K562 (cell line): Measurements from ENCODE around the gene FAM53A. TPM values are rescaled to one million over a fixed set of nuclear protein-coding genes. Genes with fewer than 3 reads are reported as not detected.

Experiments used
- ATAC-seq: fragments of 200-7000 bp; cut with Tn5 transposase; 3 replicates; pipeline ENCODE4 v1.9.1; 2020; ENCODE audit warnings: moderate library complexity
- BruUV-seq: library from RNA; stranded (reverse); fragments of 400-500 nt; replicated peaks from 2 replicates; lab custom pipeline; 2021; lab: Mats Ljungman, UMichigan
- CTCF ChIA-PET: fragments of 300-600 bp; formaldehyde crosslinking; extraction: SDS; loops from one replicate; lab custom pipeline; 2021; ENCODE audit warnings: low intra/inter-chr PET ratio; lab: Yijun Ruan, JAX
- POLR2A ChIA-PET: fragments of 300-600, 350-650 bp; sonication (Branson Sonifier 250); formaldehyde crosslinking; extraction: SDS; loops from one replicate; lab custom pipeline; 2021; ENCODE audit warnings: antibody characterized with exemption, inconsistent platforms; lab: Yijun Ruan, JAX
- DNase-seq, 4 experiments: peaks; one replicate each; pipeline versions ENCODE4 v3.0.0 to v3.0.0-alpha.2; 2011 to 2018; ENCODE audit warnings: low spot score in 3 of 4, mixed read lengths in 3 of 4; ENCODE audit errors: extremely low read depth in 1 of 4
- FAIRE-seq: peaks from 2 replicates; lab custom pipeline; 2011; peaks lifted over from hg19 to GRCh38; lab: Jason Lieb, UNC
- H2AFZ ChIP-seq: 2 replicates; pipeline ENCODE4 v1.6.0; 2011; ENCODE audit warnings: low read depth, low read length, control low read depth, inconsistent platforms
- H3K27ac ChIP-seq: fragments of 200-600 bp; 3 replicates; pipeline ENCODE4 v1.8.0; 2011; ENCODE audit warnings: low read depth, mild to moderate bottlenecking, control low read depth, inconsistent platforms, low read length, moderate library complexity, mixed read lengths; ENCODE audit errors: extremely low read depth
- H3K27me3 ChIP-seq, 2 experiments: fragments of 300-600 bp in 1 of 2; 2 replicates in 1 of 2; 3 replicates in 1 of 2; pipeline versions ENCODE4 v1.6.0 to v1.8.0; 2011; ENCODE audit warnings: inconsistent platforms in 2 of 2, low read length in 2 of 2, mild to moderate bottlenecking in 1 of 2, mixed read lengths in 1 of 2, moderate library complexity in 1 of 2; ENCODE audit not compliant: control insufficient read depth in 2 of 2, insufficient read depth in 2 of 2
- H3K36me3 ChIP-seq: fragments of 300-600 bp; 3 replicates; pipeline ENCODE4 v1.8.0; 2011; ENCODE audit warnings: mild to moderate bottlenecking, low read length, inconsistent platforms; ENCODE audit not compliant: control insufficient read depth, insufficient read depth
- H3K4me1 ChIP-seq, 2 experiments: fragments of 200-600 bp in 1 of 2; replicated peaks in 1 of 2; 2 replicates in 1 of 2; 3 replicates in 1 of 2; pipeline versions ENCODE4 v1.5.1 to v1.8.0; 2011; ENCODE audit warnings: inconsistent platforms in 2 of 2, low read length in 2 of 2, mild to moderate bottlenecking in 1 of 2, mixed read lengths in 1 of 2, moderate library complexity in 1 of 2; ENCODE audit not compliant: control insufficient read depth in 2 of 2, insufficient read depth in 2 of 2
- H3K4me2 ChIP-seq: 2 replicates; pipeline ENCODE4 v1.6.1; 2011; ENCODE audit warnings: low read length, control low read depth, inconsistent platforms, mixed read lengths; ENCODE audit not compliant: insufficient read depth
- H3K4me3 ChIP-seq: fragments of 200-600 bp; sonication (generic), shearing (Covaris generic); 2 replicates; pipeline ENCODE4 v1.5.1; 2016; ENCODE audit warnings: control low read depth, inconsistent platforms
- H3K79me2 ChIP-seq: fragments of 200-600 bp; 3 replicates; pipeline ENCODE4 v1.8.0; 2011; ENCODE audit warnings: low read length, inconsistent platforms; ENCODE audit not compliant: control insufficient read depth, insufficient read depth
- H3K9ac ChIP-seq, 2 experiments: 2 replicates each; pipeline versions ENCODE4 v1.6.0 to v1.6.1; 2011; ENCODE audit warnings: low read depth in 2 of 2, low read length in 2 of 2, control low read depth in 1 of 2, inconsistent platforms in 1 of 2, mild to moderate bottlenecking in 1 of 2, mixed read lengths in 1 of 2; ENCODE audit not compliant: insufficient read depth in 1 of 2
- H3K9me1 ChIP-seq: one replicate; pipeline ENCODE4 v1.6.0; 2011; ENCODE audit warnings: inconsistent platforms, mild to moderate bottlenecking, low read length, moderate library complexity; ENCODE audit not compliant: control insufficient read depth, insufficient read depth
- H3K9me3 ChIP-seq: replicated peaks from 2 replicates; pipeline ENCODE4 v1.5.1; 2011; ENCODE audit warnings: low read depth, low read length, inconsistent platforms; ENCODE audit not compliant: control insufficient read depth, insufficient read depth
- H4K20me1 ChIP-seq: replicated peaks from 2 replicates; pipeline ENCODE4 v1.6.1; 2011; ENCODE audit warnings: low read length, inconsistent platforms, mixed read lengths; ENCODE audit not compliant: control insufficient read depth, insufficient read depth
- AFF1 ChIP-seq, 2 experiments: fragments of 450-650 bp; IDR thresholded peaks; 2 replicates each; pipeline ENCODE4 v1.6.1; 2018; ENCODE audit warnings: mild to moderate bottlenecking in 2 of 2, low read depth in 1 of 2; ENCODE audit not compliant: partially characterized antibody in 2 of 2
- CHD4 ChIP-seq: fragments of 200-600 bp; sonication (generic); IDR thresholded peaks from 3 replicates; pipeline ENCODE4 v1.6.1; 2012; ENCODE audit warnings: low read depth, mild to moderate bottlenecking, mixed read lengths, low read length, inconsistent platforms; ENCODE audit not compliant: insufficient read depth, insufficient replicate concordance, poor library complexity, severe bottlenecking
- HNRNPL ChIP-seq: fragments of 200-400 bp; formaldehyde crosslinking; IDR thresholded peaks from 2 replicates; pipeline ENCODE4 v1.6.1; 2017; ENCODE audit warnings: low read depth, mild to moderate bottlenecking, low read length
- HNRNPUL1 ChIP-seq: fragments of 200-400 bp; formaldehyde crosslinking; IDR thresholded peaks from 2 replicates; pipeline ENCODE4 v1.6.1; 2017; ENCODE audit warnings: low read length
- NCOA6 ChIP-seq: fragments of 450-650 bp; IDR thresholded peaks from 2 replicates; pipeline ENCODE4 v1.6.1; 2017; ENCODE audit warnings: mild to moderate bottlenecking
- NONO ChIP-seq, 2 experiments: fragments of 200-400 bp in 1 of 2; fragments of 450-650 bp in 1 of 2; formaldehyde crosslinking in 1 of 2; IDR thresholded peaks; 2 replicates each; pipeline ENCODE4 v1.6.1; 2017; ENCODE audit warnings: low read depth in 2 of 2, mild to moderate bottlenecking in 2 of 2, moderate library complexity in 2 of 2, low read length in 1 of 2
- PRMT5 ChIP-seq: sonication (generic); formaldehyde crosslinking; IDR thresholded peaks from 2 replicates; pipeline ENCODE4 v1.5.0; 2020; ENCODE audit warnings: missing genetic modification reagents
- SPI1 ChIP-seq: IDR thresholded peaks from 2 replicates; pipeline ENCODE4 v1.6.1; 2011; ENCODE audit warnings: low read depth, low read length, control low read depth, borderline replicate concordance
- ZBTB7A ChIP-seq: IDR thresholded peaks from 2 replicates; pipeline ENCODE4 v1.6.1; 2011; ENCODE audit warnings: low read depth, mild to moderate bottlenecking, low read length, moderate library complexity, borderline replicate concordance; ENCODE audit not compliant: control insufficient read depth
- ZNF282 ChIP-seq: sonication (generic); formaldehyde crosslinking; IDR thresholded peaks from 2 replicates; pipeline ENCODE4 v1.8.1; 2023; ENCODE audit warnings: missing genetic modification reagents
- ZNF324 ChIP-seq: fragments of 250-450 bp; sonication (Bioruptor Pico); IDR thresholded peaks from 2 replicates; pipeline ENCODE4 v1.4.0; 2020; ENCODE audit warnings: mild to moderate bottlenecking
- ZNF41 ChIP-seq: fragments of 250-450 bp; sonication (Bioruptor Pico); conservative IDR thresholded peaks from 2 replicates; pipeline ENCODE4 v1.4.0; 2020; ENCODE audit warnings: mild to moderate bottlenecking
- WGBS: fragments of 100-300 bp; shearing (Covaris generic); methylation state at CpG from one replicate; pipeline ENCODE4 v1.1.6; 2016; ENCODE audit warnings: low coverage, mixed read lengths; ENCODE audit not compliant: insufficient coverage; ENCODE audit errors: missing lambda C conversion rate; 5-methylcytosine and 5-hydroxymethylcytosine counted together
- in situ Hi-C: fragments of 300-500 bp; cut with MboI; formaldehyde crosslinking; loops from 4 replicates; pipeline ENCODE4 v1.15.0; 2018; ENCODE audit warnings: inconsistent platforms, mixed read lengths
- intact Hi-C: fragments of 100-400 bp; cut with micrococcal nuclease; formaldehyde crosslinking; loops from 2 replicates; pipeline ENCODE4 v1.14.2; 2022
- polyA plus RNA-seq, 8 experiments: library from polyadenylated mRNA; depleted of rRNA in 4 of 8; stranded (reverse) in 5 of 8; unstranded in 3 of 8; fragments of >200 nt; fragmentation: Nextera tagmentation in 2 of 8; fragmentation: Illumina TruSeq in 1 of 8; extraction: Ambion mirVana in 2 of 8; extraction: Trizol in 1 of 8; gene quantifications; 2 replicates each; pipeline versions ENCODE4 v1.2.1 to v1.2.3, GENCODE V29; 2011 to 2014; ENCODE audit warnings: inconsistent platforms in 1 of 8, missing spikeins in 1 of 8
- total RNA-seq, 7 experiments: library from RNA; depleted of rRNA in 6 of 7; stranded (reverse); fragments of >200 nt in 6 of 7; fragmentation: Illumina TruSeq in 2 of 7; extraction: Trizol in 2 of 7; gene quantifications; 2 replicates each; pipeline versions ENCODE4 v1.2.1 to v1.2.3, GENCODE V29; 2011 to 2021; ENCODE audit warnings: low replicate concordance in 1 of 7

Gene FAM53A
- total and polyA plus RNA-seq, 9 of the 15 experiments (the other 6 are each of a cell fraction or from before 2014, with no cell fraction given) = 0.53 to 2.7 (median 1.4) TPM; not detected in 2

- H3K4me1 ChIP-seq = peaks cover 28 to 52% of the 10 kb centered on the region in 2 experiments; a peak in 4 of 5 replicates
- H3K9me3 ChIP-seq = no peaks in the 10 kb centered on the region
- peak overlapping the region; percentile 98 for H3K4me2 ChIP-seq
- H4K20me1 ChIP-seq = peaks cover 25% of the 10 kb centered on the region; the same call in 1 of the 2 replicates
- peak overlapping the region; percentile 86 for H3K4me3 ChIP-seq
- H3K9me1 ChIP-seq = no peaks in the 10 kb centered on the region
- intact Hi-C loops (no loop called here), in situ Hi-C loops (no loop called here)
- H3K36me3 ChIP-seq = peaks cover 57% of the 10 kb centered on the region; the same call in 2 of the 3 replicates
- H3K79me2 ChIP-seq = peaks cover 93% of the 10 kb centered on the region
- under 1% methylated on average over 70 of the region's 85 CpGs for WGBS
- ChIA-PET CTCF (interaction anchor here (0.5 to 0.9 kb wide), 5 partner anchors 9 to 41 kb away, joined by 3 read pairs; no protein-coding TSS in a partner anchor), POLR2A (interaction anchor here (0.6 to 6.8 kb wide), 17 partner anchors 8 to 356 kb away, joined by 3 to 49 read pairs (median 3); partner anchors contain the start of genes TACC3 and TMEM129)
- no TSS peak for BruUV-seq
- peak overlapping the region; percentile 100 for H3K27ac ChIP-seq
- DNase-seq = peak; percentile 44 to 84 (median 70)
- no peak for FAIRE-seq
- H2AFZ ChIP-seq = peak overlapping the region; percentile 96
- H3K27me3 ChIP-seq = no peaks in the 10 kb centered on the region
- ATAC-seq = peak; percentile 22
- peak overlapping the region; percentile 95 to 100 for H3K9ac ChIP-seq
- TF ChIP-seq PRMT5 (CRISPR knock-in tag) = no peak
- peak in 1 of 2 experiments; percentile 88; a peak in 2 of 4 replicates for TF ChIP-seq NONO (IDR thresholded peaks at IDR 0.05; ENCODE audit: low read depth in 2 of 2, low read length in 1 of 2)
- no peak for TF ChIP-seq NCOA6
- no peak for TF ChIP-seq ZNF324 (CRISPR knock-in tag)
- TF ChIP-seq HNRNPL = no peak
- TF ChIP-seq HNRNPUL1 = no peak
- TF ChIP-seq ZNF41 (CRISPR knock-in tag) = no peak
- no peak for TF ChIP-seq CHD4
- peak; percentile 58; the same call in 1 of the 2 replicates for TF ChIP-seq ZBTB7A
- TF ChIP-seq AFF1 (IDR thresholded peaks at IDR 0.05; ENCODE audit: low read depth in 1 of 2, partially characterized antibody in 2 of 2) = no peak
- TF ChIP-seq ZNF282 (CRISPR knock-in tag) = no peak; the same call in 1 of the 2 replicates
- TF ChIP-seq SPI1 = no peak
Measured at GRCh38 chr4:1711571-1712215, 27.6 kb upstream of the FAM53A start.
